ENCODE measurements around the gene LRRC8E.

Gene LRRC8E

GRCh38 chr19:7900931-7901330 is 12.6 kb downstream of the LRRC8E start:
- H3K4me3 ChIP-seq (ENCODE audit: low read length in 2 of 2), result no peak overlapping the region
- H3K27me3 ChIP-seq (ENCODE audit: control insufficient read depth in 2 of 2, insufficient read depth in 2 of 2, low read length in 2 of 2), result no peaks in the 10 kb centered on the region
- H3K4me1 ChIP-seq (ENCODE audit: control insufficient read depth in 2 of 2, insufficient read depth in 2 of 2, low read length in 2 of 2), result peaks cover 16 to 19% of the 10 kb centered on the region in 2 donors
- H3K36me3 ChIP-seq (ENCODE audit: control insufficient read depth in 2 of 2, insufficient read depth in 2 of 2, low read length in 2 of 2), result no peaks in the 10 kb centered on the region
- H3K9me3 ChIP-seq (ENCODE audit: control insufficient read depth in 2 of 2, low read length in 2 of 2), result no peaks in the 10 kb centered on the region
- H3K27ac ChIP-seq (ENCODE audit: low read depth in 2 of 2, low read length in 2 of 2), result no peak overlapping the region
- H3K9ac ChIP-seq (ENCODE audit: low read depth in 1 of 2, low read length in 2 of 2), result no peak overlapping the region

DNA sequence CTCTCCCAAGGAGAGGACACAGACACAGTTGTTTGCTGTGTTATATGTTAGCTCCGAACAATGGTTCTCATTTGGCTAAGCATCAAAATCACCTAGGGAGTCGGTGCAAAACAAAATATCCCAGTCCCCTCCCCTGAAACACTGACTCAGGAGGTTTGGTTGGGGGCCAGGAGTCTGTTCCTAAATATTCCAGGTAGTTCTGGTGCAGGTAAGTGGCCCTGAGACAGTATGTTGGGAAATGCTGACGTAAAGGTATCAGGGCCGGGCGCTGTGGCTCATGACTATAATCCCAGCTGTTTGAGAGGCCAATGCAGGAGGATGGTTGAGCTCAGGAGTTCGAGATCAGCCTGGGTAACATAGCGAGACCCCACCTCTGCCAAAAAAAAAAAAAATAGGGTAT is 13.0 kb downstream of the LRRC8E start:
- no peaks in the 10 kb centered on the region for H3K36me3 ChIP-seq (ENCODE audit: control insufficient read depth in 2 of 2, insufficient read depth in 2 of 2, low read length in 2 of 2)
- H3K4me1 ChIP-seq (ENCODE audit: control insufficient read depth in 2 of 2, insufficient read depth in 2 of 2, low read length in 2 of 2), result peaks cover 16 to 19% of the 10 kb centered on the region in 2 donors
- no peaks in the 10 kb centered on the region for H3K9me3 ChIP-seq (ENCODE audit: control insufficient read depth in 2 of 2, low read length in 2 of 2)
- H3K9ac ChIP-seq (ENCODE audit: low read depth in 1 of 2, low read length in 2 of 2), result no peak overlapping the region
- H3K27me3 ChIP-seq (ENCODE audit: control insufficient read depth in 2 of 2, insufficient read depth in 2 of 2, low read length in 2 of 2), result no peaks in the 10 kb centered on the region
- no peak overlapping the region for H3K4me3 ChIP-seq (ENCODE audit: low read length in 2 of 2)
- no peak overlapping the region for H3K27ac ChIP-seq (ENCODE audit: low read depth in 2 of 2, low read length in 2 of 2)

- Histone ChIP-seq H3K4me1 (ENCODE audit: control insufficient read depth in 2 of 2, insufficient read depth in 2 of 2, low read length in 2 of 2) (peaks cover 16 to 19% of the 10 kb centered on the region in 2 donors), H3K36me3 (ENCODE audit: control insufficient read depth in 2 of 2, insufficient read depth in 2 of 2, low read length in 2 of 2) (no peaks in the 10 kb centered on the region), H3K4me3 (ENCODE audit: low read length in 2 of 2) (peak overlapping the region; percentile 70 to 91), H3K27me3 (ENCODE audit: control insufficient read depth in 2 of 2, insufficient read depth in 2 of 2, low read length in 2 of 2) (no peaks in the 10 kb centered on the region), H3K9ac (ENCODE audit: low read depth in 1 of 2, low read length in 2 of 2) (peak overlapping the region; percentile 76 to 87), H3K27ac (ENCODE audit: low read depth in 2 of 2, low read length in 2 of 2) (peak overlapping the region; percentile 78 to 86), H3K9me3 (ENCODE audit: control insufficient read depth in 2 of 2, low read length in 2 of 2) (no peaks in the 10 kb centered on the region)
Observed at GRCh38 chr19:7902796-7903243, 14.5 kb downstream of the LRRC8E start.

- peaks cover 16 to 19% of the 10 kb centered on the region in 2 donors for H3K4me1 ChIP-seq (ENCODE audit: control insufficient read depth in 2 of 2, insufficient read depth in 2 of 2, low read length in 2 of 2)
Observed at GRCh38 chr19:7903244-7904073, 15.1 kb downstream of the LRRC8E start, which contains the start of gene MAP2K7. MAP2K7 (plus strand) TSS chr19:7903877; CDS start chr19:7903945, 68 bp downstream.

GRCh38 chr19:7904074-7905020 is 16.0 kb downstream of the LRRC8E start:
- peak overlapping the region; percentile 81 to 96 for H3K9ac ChIP-seq (ENCODE audit: low read depth in 1 of 2, low read length in 2 of 2)
- H3K27ac ChIP-seq (ENCODE audit: low read depth in 2 of 2, low read length in 2 of 2), result peak overlapping the region; percentile 84 to 86
- peaks cover 16 to 19% of the 10 kb centered on the region in 2 donors for H3K4me1 ChIP-seq (ENCODE audit: control insufficient read depth in 2 of 2, insufficient read depth in 2 of 2, low read length in 2 of 2)

More at GRCh38 chr19:7903244-7904073, 15.1 kb downstream of the LRRC8E start, which contains the start of gene MAP2K7:
- Histone ChIP-seq H3K36me3 (ENCODE audit: control insufficient read depth in 2 of 2, insufficient read depth in 2 of 2, low read length in 2 of 2) (no peaks in the 10 kb centered on the region), H3K9me3 (ENCODE audit: control insufficient read depth in 2 of 2, low read length in 2 of 2) (no peaks in the 10 kb centered on the region), H3K27ac (ENCODE audit: low read depth in 2 of 2, low read length in 2 of 2) (peak within 1 kb of the TSS; percentile 84 to 86), H3K9ac (ENCODE audit: low read depth in 1 of 2, low read length in 2 of 2) (peak within 1 kb of the TSS; percentile 81 to 96), H3K27me3 (ENCODE audit: control insufficient read depth in 2 of 2, insufficient read depth in 2 of 2, low read length in 2 of 2) (no peaks in the 10 kb centered on the region), H3K4me3 (ENCODE audit: low read length in 2 of 2) (peak within 1 kb of the TSS; percentile 84 to 92)

DNA sequence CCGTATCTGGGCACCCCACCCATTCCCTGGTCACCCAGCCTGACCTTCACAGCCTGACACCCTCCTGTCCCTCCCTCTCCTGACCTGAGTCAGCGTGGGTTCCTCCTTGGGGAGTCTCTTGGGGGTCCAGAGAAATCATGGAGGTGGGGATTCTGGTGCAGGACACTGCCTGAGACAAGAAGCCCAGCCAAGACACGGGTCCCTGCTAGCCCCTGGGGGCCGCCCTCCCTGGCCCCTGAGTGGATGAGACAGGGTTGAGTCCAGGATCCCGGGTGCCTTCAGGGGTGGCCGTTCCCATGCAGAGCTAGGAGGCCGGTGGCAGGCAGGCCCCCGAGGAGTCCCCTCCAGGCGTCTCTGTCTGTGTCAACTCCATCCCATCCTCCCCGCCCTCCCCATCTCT is 17.0 kb downstream of the LRRC8E start:
- Histone ChIP-seq H3K36me3 (ENCODE audit: control insufficient read depth in 2 of 2, insufficient read depth in 2 of 2, low read length in 2 of 2) (peaks cover 3 to 8% of the 10 kb centered on the region in 2 donors), H3K27me3 (ENCODE audit: control insufficient read depth in 2 of 2, insufficient read depth in 2 of 2, low read length in 2 of 2) (no peaks in the 10 kb centered on the region), H3K4me3 (ENCODE audit: low read length in 2 of 2) (peak overlapping the region in 1 of 2 donors; percentile 92), H3K27ac (ENCODE audit: low read depth in 2 of 2, low read length in 2 of 2) (no peak overlapping the region), H3K9ac (ENCODE audit: low read depth in 1 of 2, low read length in 2 of 2) (no peak overlapping the region), H3K9me3 (ENCODE audit: control insufficient read depth in 2 of 2, low read length in 2 of 2) (no peaks in the 10 kb centered on the region), H3K4me1 (ENCODE audit: control insufficient read depth in 2 of 2, insufficient read depth in 2 of 2, low read length in 2 of 2) (peaks cover 16 to 19% of the 10 kb centered on the region in 2 donors)

More at GRCh38 chr19:7904074-7905020, 16.0 kb downstream of the LRRC8E start:
- H3K9me3 ChIP-seq (ENCODE audit: control insufficient read depth in 2 of 2, low read length in 2 of 2), result no peaks in the 10 kb centered on the region
- no peaks in the 10 kb centered on the region for H3K27me3 ChIP-seq (ENCODE audit: control insufficient read depth in 2 of 2, insufficient read depth in 2 of 2, low read length in 2 of 2)
- H3K36me3 ChIP-seq (ENCODE audit: control insufficient read depth in 2 of 2, insufficient read depth in 2 of 2, low read length in 2 of 2), result peaks cover 0 to 3% of the 10 kb centered on the region in 2 donors
- peak overlapping the region; percentile 84 to 92 for H3K4me3 ChIP-seq (ENCODE audit: low read length in 2 of 2)

- H3K9ac ChIP-seq (ENCODE audit: low read depth in 1 of 2, low read length in 2 of 2), result no peak overlapping the region
- H3K4me1 ChIP-seq (ENCODE audit: control insufficient read depth in 2 of 2, insufficient read depth in 2 of 2, low read length in 2 of 2), result peaks cover 16 to 19% of the 10 kb centered on the region in 2 donors
- no peaks in the 10 kb centered on the region for H3K27me3 ChIP-seq (ENCODE audit: control insufficient read depth in 2 of 2, insufficient read depth in 2 of 2, low read length in 2 of 2)
- peaks cover 9 to 14% of the 10 kb centered on the region in 2 donors for H3K36me3 ChIP-seq (ENCODE audit: control insufficient read depth in 2 of 2, insufficient read depth in 2 of 2, low read length in 2 of 2)
- H3K27ac ChIP-seq (ENCODE audit: low read depth in 2 of 2, low read length in 2 of 2), result no peak overlapping the region
- H3K9me3 ChIP-seq (ENCODE audit: control insufficient read depth in 2 of 2, low read length in 2 of 2), result no peaks in the 10 kb centered on the region
- H3K4me3 ChIP-seq (ENCODE audit: low read length in 2 of 2), result no peak overlapping the region
Observed at GRCh38 chr19:7905859-7906258, 17.5 kb downstream of the LRRC8E start.

DNA sequence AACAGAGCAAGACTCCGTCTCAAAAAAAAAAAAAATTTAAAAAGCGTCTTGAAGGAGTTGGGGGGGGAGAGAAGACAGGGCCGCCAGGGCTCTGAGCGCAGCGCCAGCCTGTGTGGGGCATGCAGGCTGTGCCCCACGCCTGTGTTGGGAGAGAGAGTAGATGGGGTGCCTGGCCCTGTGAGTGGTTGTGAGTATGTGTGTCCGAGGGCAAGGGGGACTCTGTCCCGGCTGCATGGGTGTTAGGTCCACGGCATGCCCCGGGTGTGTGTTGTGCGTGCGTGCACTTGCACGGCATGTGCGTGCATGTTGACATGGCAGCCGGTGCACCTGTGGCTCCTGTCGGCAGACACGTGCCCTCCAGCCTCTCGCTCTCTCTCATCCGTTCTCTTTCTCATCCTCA is 18.8 kb downstream of the LRRC8E start:
- Histone ChIP-seq H3K9ac (ENCODE audit: low read depth in 1 of 2, low read length in 2 of 2) (no peak overlapping the region), H3K4me1 (ENCODE audit: control insufficient read depth in 2 of 2, insufficient read depth in 2 of 2, low read length in 2 of 2) (peaks cover 16 to 19% of the 10 kb centered on the region in 2 donors), H3K9me3 (ENCODE audit: control insufficient read depth in 2 of 2, low read length in 2 of 2) (no peaks in the 10 kb centered on the region), H3K27me3 (ENCODE audit: control insufficient read depth in 2 of 2, insufficient read depth in 2 of 2, low read length in 2 of 2) (no peaks in the 10 kb centered on the region), H3K4me3 (ENCODE audit: low read length in 2 of 2) (no peak overlapping the region), H3K27ac (ENCODE audit: low read depth in 2 of 2, low read length in 2 of 2) (no peak overlapping the region), H3K36me3 (ENCODE audit: control insufficient read depth in 2 of 2, insufficient read depth in 2 of 2, low read length in 2 of 2) (peaks cover 19 to 24% of the 10 kb centered on the region in 2 donors)

DNA sequence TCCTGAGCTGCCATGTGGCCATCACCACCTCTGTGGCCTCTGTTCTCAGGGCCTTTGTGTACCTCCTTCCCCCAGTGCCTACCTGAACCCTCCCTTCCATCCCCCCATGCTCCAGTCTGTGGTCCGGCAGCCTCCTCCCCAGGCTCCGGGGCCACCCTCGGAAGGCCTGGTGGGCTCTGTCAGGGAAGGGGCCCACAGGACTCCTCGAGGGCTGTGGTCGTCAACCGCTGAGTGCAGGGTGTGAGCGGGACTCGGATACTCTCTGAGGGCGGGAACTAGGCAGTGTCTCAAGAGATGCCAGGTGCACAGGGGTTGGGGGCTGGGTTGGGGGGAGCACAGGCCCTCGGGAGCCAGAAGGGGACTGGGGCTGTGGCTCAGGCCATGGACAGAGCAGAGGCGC is 19.2 kb downstream of the LRRC8E start:
- H3K9ac ChIP-seq (ENCODE audit: low read depth in 1 of 2, low read length in 2 of 2), result no peak overlapping the region
- peaks cover 20 to 26% of the 10 kb centered on the region in 2 donors for H3K36me3 ChIP-seq (ENCODE audit: control insufficient read depth in 2 of 2, insufficient read depth in 2 of 2, low read length in 2 of 2)
- H3K27ac ChIP-seq (ENCODE audit: low read depth in 2 of 2, low read length in 2 of 2), result no peak overlapping the region
- no peaks in the 10 kb centered on the region for H3K9me3 ChIP-seq (ENCODE audit: control insufficient read depth in 2 of 2, low read length in 2 of 2)
- peaks cover 16 to 17% of the 10 kb centered on the region in 2 donors for H3K4me1 ChIP-seq (ENCODE audit: control insufficient read depth in 2 of 2, insufficient read depth in 2 of 2, low read length in 2 of 2)
- no peaks in the 10 kb centered on the region for H3K27me3 ChIP-seq (ENCODE audit: control insufficient read depth in 2 of 2, insufficient read depth in 2 of 2, low read length in 2 of 2)
- H3K4me3 ChIP-seq (ENCODE audit: low read length in 2 of 2), result no peak overlapping the region
